MM.1S (cell line): ENCODE data around the gene SLC47A2.

ENCODE experiments used
- DNase-seq: peaks from one replicate; pipeline ENCODE4 v3.0.0-alpha.2; 2015
- H2AFZ ChIP-seq: fragments of 300-600 bp; sonication (generic); 2 replicates; pipeline ENCODE4 v1.6.0; 2016; ENCODE audit warnings: antibody characterized with exemption, low read length
- H3F3A ChIP-seq: fragments of 300-600 bp; sonication (generic); 2 replicates; pipeline ENCODE4 v1.6.1; 2016; ENCODE audit warnings: mild to moderate bottlenecking, antibody characterized with exemption, low read length, moderate library complexity, mixed read lengths; ENCODE audit not compliant: insufficient read depth
- H3K27ac ChIP-seq: fragments of 300-600 bp; sonication (generic); 2 replicates; pipeline ENCODE4 v1.5.1; 2016; ENCODE audit warnings: mild to moderate bottlenecking, low read length
- H3K27me3 ChIP-seq: fragments of 300-600 bp; sonication (generic); replicated peaks from 2 replicates; pipeline ENCODE4 v1.6.0; 2016; ENCODE audit warnings: low read length; ENCODE audit not compliant: insufficient read depth
- H3K36me3 ChIP-seq: fragments of 300-600 bp; sonication (generic); replicated peaks from 2 replicates; pipeline ENCODE4 v1.6.1; 2016; ENCODE audit warnings: mild to moderate bottlenecking, low read length, mixed read lengths; ENCODE audit not compliant: insufficient read depth
- H3K4me1 ChIP-seq: fragments of 300-600 bp; sonication (generic); 2 replicates; pipeline ENCODE4 v1.6.1; 2016; ENCODE audit warnings: low read length, mixed read lengths
- H3K4me2 ChIP-seq: fragments of 300-600 bp; sonication (generic); 2 replicates; pipeline ENCODE4 v1.6.0; 2016; ENCODE audit warnings: low read depth, low read length
- H3K4me3 ChIP-seq: fragments of 300-600 bp; sonication (generic); 2 replicates; pipeline ENCODE4 v1.5.1; 2016; ENCODE audit warnings: low read length, mixed read lengths
- H3K79me2 ChIP-seq: fragments of 300-600 bp; sonication (generic); 2 replicates; pipeline ENCODE4 v1.6.1; 2016; ENCODE audit warnings: mixed run types, low read length, mixed read lengths
- H3K9ac ChIP-seq: fragments of 300-600 bp; sonication (generic); 2 replicates; pipeline ENCODE4 v1.6.1; 2016; ENCODE audit warnings: low read length, mixed read lengths
- H3K9me2 ChIP-seq: fragments of 300-600 bp; sonication (generic); replicated peaks from 2 replicates; pipeline ENCODE4 v1.6.1; 2016; ENCODE audit warnings: mild to moderate bottlenecking, low read length, mixed read lengths; ENCODE audit not compliant: insufficient read depth
- H3K9me3 ChIP-seq: fragments of 300-600 bp; sonication (generic); replicated peaks from 2 replicates; pipeline ENCODE4 v1.6.1; 2016; ENCODE audit warnings: mild to moderate bottlenecking, low read length, mixed read lengths; ENCODE audit not compliant: insufficient read depth
- H4K20me1 ChIP-seq: fragments of 300-600 bp; sonication (generic); 2 replicates; pipeline ENCODE4 v1.6.1; 2016; ENCODE audit warnings: mild to moderate bottlenecking, low read length, moderate library complexity, mixed read lengths; ENCODE audit not compliant: insufficient read depth
- EZH2 ChIP-seq: fragments of 300-600 bp; sonication (generic); optimal IDR thresholded peaks from 2 replicates; pipeline ENCODE3; 2017; ENCODE audit warnings: low read depth, mild to moderate bottlenecking, antibody characterized with exemption, low read length, mixed read lengths
- EZH2phosphoT487 ChIP-seq: fragments of 300-600 bp; sonication (generic); IDR thresholded peaks from 2 replicates; pipeline ENCODE4 v1.6.1; 2018; ENCODE audit warnings: antibody characterized with exemption, low read length
- TF ChIP-seq, protein P1 (sequence below): fragments of 300-600 bp; sonication (generic); IDR thresholded peaks from 2 replicates; pipeline ENCODE4 v1.5.1; 2016; ENCODE audit warnings: antibody characterized with exemption, low read length, mixed read lengths

SLC47A2 gene

DNA sequence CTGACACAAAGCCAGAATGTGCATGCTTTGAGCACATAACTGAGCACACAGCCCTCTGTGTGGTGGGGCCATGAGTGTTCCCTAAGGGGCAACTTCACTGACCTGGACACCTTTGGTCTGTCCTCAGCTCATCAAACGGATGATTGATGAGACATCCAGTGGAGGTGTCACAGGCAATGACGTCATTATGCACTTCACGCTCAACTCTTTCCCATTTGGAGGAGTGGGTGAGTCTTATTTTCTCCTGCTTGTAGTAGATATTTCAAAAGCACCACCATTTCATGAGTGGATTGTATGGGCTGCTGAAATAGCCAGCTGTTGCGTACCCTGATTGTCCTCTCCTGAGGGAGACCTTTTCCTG, 51.6 kb downstream of the SLC47A2 start:
- Histone ChIP-seq H3F3A (no peaks in the 10 kb centered on the region), H3K9me2 (no peaks in the 10 kb centered on the region), H3K27ac (no peak overlapping the region), H3K4me3 (no peak overlapping the region), H3K9me3 (no peaks in the 10 kb centered on the region; the same call in 1 of the 2 replicates), H3K9ac (no peak overlapping the region), H3K27me3 (no peaks in the 10 kb centered on the region), H4K20me1 (no peaks in the 10 kb centered on the region), H2AFZ (no peak overlapping the region), H3K4me1 (no peaks in the 10 kb centered on the region), H3K36me3 (no peaks in the 10 kb centered on the region), H3K4me2 (no peak overlapping the region), H3K79me2 (no peaks in the 10 kb centered on the region)
- DNase-seq: no peak
- no peak for TF ChIP-seq EZH2
- TF ChIP-seq, protein P1, sequence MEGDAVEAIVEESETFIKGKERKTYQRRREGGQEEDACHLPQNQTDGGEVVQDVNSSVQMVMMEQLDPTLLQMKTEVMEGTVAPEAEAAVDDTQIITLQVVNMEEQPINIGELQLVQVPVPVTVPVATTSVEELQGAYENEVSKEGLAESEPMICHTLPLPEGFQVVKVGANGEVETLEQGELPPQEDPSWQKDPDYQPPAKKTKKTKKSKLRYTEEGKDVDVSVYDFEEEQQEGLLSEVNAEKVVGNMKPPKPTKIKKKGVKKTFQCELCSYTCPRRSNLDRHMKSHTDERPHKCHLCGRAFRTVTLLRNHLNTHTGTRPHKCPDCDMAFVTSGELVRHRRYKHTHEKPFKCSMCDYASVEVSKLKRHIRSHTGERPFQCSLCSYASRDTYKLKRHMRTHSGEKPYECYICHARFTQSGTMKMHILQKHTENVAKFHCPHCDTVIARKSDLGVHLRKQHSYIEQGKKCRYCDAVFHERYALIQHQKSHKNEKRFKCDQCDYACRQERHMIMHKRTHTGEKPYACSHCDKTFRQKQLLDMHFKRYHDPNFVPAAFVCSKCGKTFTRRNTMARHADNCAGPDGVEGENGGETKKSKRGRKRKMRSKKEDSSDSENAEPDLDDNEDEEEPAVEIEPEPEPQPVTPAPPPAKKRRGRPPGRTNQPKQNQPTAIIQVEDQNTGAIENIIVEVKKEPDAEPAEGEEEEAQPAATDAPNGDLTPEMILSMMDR: no peak
- no peak for TF ChIP-seq EZH2phosphoT487

DNA sequence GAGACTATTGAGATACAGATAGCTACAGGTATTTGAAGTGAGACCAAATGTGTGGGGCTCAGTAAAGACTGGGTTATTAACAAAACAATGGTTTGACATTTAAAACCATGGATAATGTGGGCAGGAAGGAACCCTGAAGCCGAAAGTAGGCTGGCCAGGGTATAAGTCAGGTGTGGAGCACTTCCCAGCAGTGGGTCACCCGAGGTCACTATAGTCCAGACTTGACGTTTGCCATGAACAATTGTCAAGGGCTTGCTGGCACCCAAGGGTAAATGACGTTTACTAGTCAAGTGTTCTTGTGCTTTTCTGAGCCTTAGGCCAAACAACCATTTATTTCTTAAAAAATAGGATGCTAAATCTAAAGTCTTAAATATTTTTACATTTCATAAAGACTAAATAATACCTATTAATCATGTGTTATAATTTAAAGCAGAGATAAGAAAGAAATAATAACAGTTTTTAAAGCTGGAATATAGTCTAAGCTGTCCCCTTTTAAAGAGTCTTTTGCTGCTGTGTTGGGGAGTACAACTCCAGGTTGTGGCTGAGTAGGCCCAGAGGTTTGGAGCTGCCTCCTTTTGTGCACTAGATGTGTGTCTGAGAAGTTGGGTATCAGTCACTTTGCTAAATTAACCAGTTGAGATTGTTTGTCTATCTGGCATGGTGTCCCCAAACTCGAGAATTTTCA, 52.1 kb downstream of the SLC47A2 start:
- H3K27ac ChIP-seq: no peak overlapping the region
- no peak for DNase-seq
- no peaks in the 10 kb centered on the region for H3K27me3 ChIP-seq
- H3K36me3 ChIP-seq: no peaks in the 10 kb centered on the region
- H3K9me2 ChIP-seq: no peaks in the 10 kb centered on the region
- H3K9ac ChIP-seq: no peak overlapping the region
- no peak overlapping the region for H3K4me3 ChIP-seq
- no peak overlapping the region for H2AFZ ChIP-seq
- no peaks in the 10 kb centered on the region for H3K79me2 ChIP-seq
- no peaks in the 10 kb centered on the region for H4K20me1 ChIP-seq
- H3K4me2 ChIP-seq: no peak overlapping the region
- no peaks in the 10 kb centered on the region for H3F3A ChIP-seq
- TF ChIP-seq EZH2phosphoT487 (no peak), EZH2 (no peak)
- TF ChIP-seq, protein P1: no peak
- no peaks in the 10 kb centered on the region; the same call in 1 of the 2 replicates for H3K9me3 ChIP-seq
- H3K4me1 ChIP-seq: no peaks in the 10 kb centered on the region

DNA sequence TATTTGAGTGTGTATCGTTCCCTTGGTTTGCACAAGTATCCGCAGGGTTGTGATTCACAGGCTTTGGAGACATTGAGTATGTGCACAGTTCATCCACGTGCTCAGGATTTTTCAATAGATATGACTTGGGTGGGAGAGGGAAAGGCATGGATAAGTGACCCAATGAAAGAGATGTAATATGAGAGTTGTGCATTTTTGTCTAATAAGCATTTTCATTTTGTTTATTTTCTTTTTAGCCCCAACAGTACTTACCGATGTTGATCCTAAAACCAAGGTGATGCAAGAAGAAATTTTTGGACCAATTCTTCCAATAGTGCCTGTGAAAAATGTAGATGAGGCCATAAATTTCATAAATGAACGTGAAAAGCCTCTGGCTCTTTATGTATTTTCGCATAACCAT, 53.3 kb downstream of the SLC47A2 start:
- Histone ChIP-seq H3K36me3 (no peaks in the 10 kb centered on the region), H3K27me3 (no peaks in the 10 kb centered on the region), H3K4me3 (no peak overlapping the region), H2AFZ (no peak overlapping the region), H3K4me2 (no peak overlapping the region), H3K9me2 (no peaks in the 10 kb centered on the region), H3K9me3 (no peaks in the 10 kb centered on the region; the same call in 1 of the 2 replicates), H3K27ac (no peak overlapping the region), H3K79me2 (no peaks in the 10 kb centered on the region), H3K4me1 (no peaks in the 10 kb centered on the region), H3K9ac (no peak overlapping the region), H3F3A (no peaks in the 10 kb centered on the region), H4K20me1 (no peaks in the 10 kb centered on the region)
- TF ChIP-seq EZH2phosphoT487 (no peak), EZH2 (no peak)
- TF ChIP-seq, protein P1: no peak
- no peak for DNase-seq
